Erythroblast (primary cell): ENCODE data around the gene KAZN.

Experiments used
- GATA1 ChIP-seq: IDR thresholded peaks from 2 replicates; pipeline ENCODE4 v1.6.1; 2011; ENCODE audit warnings: low read depth, mild to moderate bottlenecking, control low read depth, low read length, moderate library complexity
- POLR2A ChIP-seq: IDR thresholded peaks from 2 replicates; pipeline ENCODE4 v1.6.1; 2011; ENCODE audit warnings: mild to moderate bottlenecking, low read length

DNA sequence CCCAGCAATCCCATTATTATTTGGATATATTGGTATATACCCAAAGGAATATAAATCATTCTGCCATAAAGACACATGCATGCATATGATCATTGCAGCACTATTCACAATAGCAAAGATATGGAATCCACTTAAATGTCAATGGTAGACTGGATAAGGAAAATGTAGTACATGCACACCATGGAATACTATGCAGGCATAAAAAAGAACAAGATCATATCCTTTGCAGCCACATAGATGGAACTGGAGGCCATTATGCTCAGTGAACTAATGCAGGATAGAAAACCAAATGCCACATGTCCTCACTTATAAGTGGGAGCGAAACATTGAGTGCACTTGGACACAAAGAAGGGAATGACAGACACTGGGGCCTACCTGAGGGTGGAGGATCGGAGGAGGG lies 24.6 kb downstream of the KAZN start:
- TF ChIP-seq POLR2A (no peak), GATA1 (no peak)
